WTC11 (cell line): ENCODE measurements around the gene NKX2-1. TPM values are rescaled to one million over a fixed set of nuclear protein-coding genes. Genes with fewer than 3 reads are reported as not detected.

Experiments
- ATAC-seq: fragments of 200-7000 bp; cut with Tn5 transposase; 2 replicates; pipeline ENCODE4 v1.10.0; 2021; ENCODE audit warnings: mild to moderate bottlenecking, moderate library complexity
- CTCF ChIA-PET: fragments of 300-600 bp; sonication (Branson Sonifier 250); formaldehyde crosslinking; loops from one replicate; lab custom pipeline; 2021; ENCODE audit warnings: antibody characterized with exemption; lab: Charles Lee
- POLR2A ChIA-PET: fragments of 350-600 bp; sonication (Branson Sonifier 250); formaldehyde crosslinking; loops from one replicate; lab custom pipeline; 2021; ENCODE audit warnings: antibody characterized with exemption; lab: Charles Lee
- DNase-seq: peaks from one replicate; pipeline ENCODE4 v3.0.0; 2021; ENCODE audit warnings: low spot score
- H3K27ac Mint-ChIP-seq: 2 replicates; pipeline ENCODE4 v1.8.0; 2021; ENCODE audit warnings: mixed read lengths
- H3K27me3 Mint-ChIP-seq: 2 replicates; pipeline ENCODE4 v1.8.0; 2021; ENCODE audit warnings: low read depth, mild to moderate bottlenecking, moderate library complexity, mixed read lengths
- H3K36me3 Mint-ChIP-seq: 2 replicates; pipeline ENCODE4 v1.8.0; 2021; ENCODE audit warnings: mixed read lengths
- H3K4me1 Mint-ChIP-seq: 2 replicates; pipeline ENCODE4 v1.8.0; 2022; ENCODE audit warnings: mixed read lengths
- H3K4me3 Mint-ChIP-seq: 2 replicates; pipeline ENCODE4 v1.8.0; 2021; ENCODE audit warnings: mild to moderate bottlenecking, moderate library complexity, mixed read lengths
- H3K9me3 Mint-ChIP-seq: 2 replicates; pipeline ENCODE4 v1.8.0; 2021; ENCODE audit warnings: mixed read lengths
- CBFB ChIP-seq: sonication (generic); formaldehyde crosslinking; IDR thresholded peaks from 2 replicates; pipeline ENCODE4 v1.8.1; 2022; ENCODE audit warnings: mild to moderate bottlenecking, low read depth, missing genetic modification reagents
- CREB1 ChIP-seq: sonication (generic); formaldehyde crosslinking; IDR thresholded peaks from 2 replicates; pipeline ENCODE4 v1.8.0; 2023; ENCODE audit warnings: mild to moderate bottlenecking, missing genetic modification reagents
- CREM ChIP-seq: sonication (generic); formaldehyde crosslinking; IDR thresholded peaks from 2 replicates; pipeline ENCODE4 v1.8.1; 2022; ENCODE audit warnings: mild to moderate bottlenecking, missing genetic modification reagents, moderate library complexity
- E2F1 ChIP-seq: sonication (generic); formaldehyde crosslinking; IDR thresholded peaks from 2 replicates; pipeline ENCODE4 v1.8.0; 2022; ENCODE audit warnings: mild to moderate bottlenecking, missing genetic modification reagents
- E2F5 ChIP-seq: sonication (generic); formaldehyde crosslinking; IDR thresholded peaks from 2 replicates; pipeline ENCODE4 v1.8.1; 2022; ENCODE audit warnings: mild to moderate bottlenecking, moderate library complexity, missing genetic modification reagents
- FOXP1 ChIP-seq: sonication (generic); formaldehyde crosslinking; IDR thresholded peaks from 2 replicates; pipeline ENCODE4 v1.8.0; 2022; ENCODE audit warnings: missing genetic modification reagents, mild to moderate bottlenecking, moderate library complexity, borderline replicate concordance
- HMGA2 ChIP-seq: fragments of 250-450 bp; sonication (Bioruptor Pico); IDR thresholded peaks from 2 replicates; pipeline ENCODE4 v1.4.0; 2021; ENCODE audit warnings: mild to moderate bottlenecking, moderate library complexity
- IRF1 ChIP-seq: sonication (generic); formaldehyde crosslinking; IDR thresholded peaks from 2 replicates; pipeline ENCODE4 v1.8.0; 2023; ENCODE audit warnings: missing genetic modification reagents
- IRF2 ChIP-seq: sonication (generic); formaldehyde crosslinking; IDR thresholded peaks from 2 replicates; pipeline ENCODE4 v1.8.0; 2022; ENCODE audit warnings: low read depth, missing genetic modification reagents, borderline replicate concordance
- MAX ChIP-seq: sonication (generic); formaldehyde crosslinking; IDR thresholded peaks from 2 replicates; pipeline ENCODE4 v1.8.0; 2022; ENCODE audit warnings: mild to moderate bottlenecking, missing genetic modification reagents
- MLX ChIP-seq: sonication (generic); formaldehyde crosslinking; IDR thresholded peaks from 2 replicates; pipeline ENCODE4 v1.8.1; 2023; ENCODE audit warnings: mild to moderate bottlenecking, missing genetic modification reagents, moderate library complexity
- PREB ChIP-seq: sonication (generic); formaldehyde crosslinking; IDR thresholded peaks from 2 replicates; pipeline ENCODE4 v1.8.1; 2022; ENCODE audit warnings: mild to moderate bottlenecking, missing genetic modification reagents, moderate library complexity, borderline replicate concordance
- PRRX2 ChIP-seq: fragments of 250-450 bp; sonication (Bioruptor Pico); IDR thresholded peaks from 2 replicates; pipeline ENCODE4 v1.8.0; 2021; ENCODE audit warnings: mild to moderate bottlenecking
- RELA ChIP-seq: sonication (generic); formaldehyde crosslinking; IDR thresholded peaks from 2 replicates; pipeline ENCODE4 v1.8.1; 2022; ENCODE audit warnings: missing genetic modification reagents, mild to moderate bottlenecking, borderline replicate concordance
- SMAD3 ChIP-seq: sonication (generic); formaldehyde crosslinking; IDR thresholded peaks from 2 replicates; pipeline ENCODE4 v1.8.0; 2022; ENCODE audit warnings: missing genetic modification reagents, mild to moderate bottlenecking, borderline replicate concordance
- USF2 ChIP-seq: sonication (generic); formaldehyde crosslinking; IDR thresholded peaks from 2 replicates; pipeline ENCODE4 v1.8.1; 2023; ENCODE audit warnings: mild to moderate bottlenecking, missing genetic modification reagents, moderate library complexity
- ZBTB21 ChIP-seq: sonication (generic); formaldehyde crosslinking; IDR thresholded peaks from 2 replicates; pipeline ENCODE4 v1.8.1; 2023; ENCODE audit warnings: mild to moderate bottlenecking, missing genetic modification reagents, borderline replicate concordance
- ZNF121 ChIP-seq: sonication (generic); formaldehyde crosslinking; IDR thresholded peaks from 2 replicates; pipeline ENCODE4 v1.8.0; 2023; ENCODE audit warnings: missing genetic modification reagents
- ZNF138 ChIP-seq: sonication (generic); formaldehyde crosslinking; conservative IDR thresholded peaks from 2 replicates; pipeline ENCODE4 v1.8.1; 2022; ENCODE audit warnings: mild to moderate bottlenecking, moderate library complexity, missing genetic modification reagents
- total RNA-seq: library from RNA; stranded (reverse); gene quantifications from 3 replicates; pipeline ENCODE4 v1.2.3, GENCODE V29; 2021

Gene NKX2-1
- total RNA-seq, 1 experiment from 2014 or later, result not detected

- TF ChIP-seq MAX (CRISPR knock-in tag) (no peak), FOXP1 (CRISPR knock-in tag) (no peak), IRF2 (CRISPR knock-in tag) (no peak), MLX (CRISPR knock-in tag) (no peak), IRF1 (CRISPR knock-in tag) (no peak), E2F5 (CRISPR knock-in tag) (no peak)
Measured at GRCh38 chr14:36493761-36494160, 26.3 kb downstream of the NKX2-1 start (continued).

GRCh38 chr14:36485773-36486172 is 34.3 kb downstream of the NKX2-1 start:
- Mint-ChIP-seq H3K36me3 (no peaks in the 10 kb centered on the region), H3K4me3 (no peak overlapping the region), H3K27ac (no peak overlapping the region), H3K4me1 (no peaks in the 10 kb centered on the region), H3K27me3 (peaks cover 36% of the 10 kb centered on the region), H3K9me3 (no peaks in the 10 kb centered on the region)
- TF ChIP-seq ZNF138 (no peak), RELA (CRISPR knock-in tag) (no peak), MLX (CRISPR knock-in tag) (no peak), ZNF121 (no peak), ZBTB21 (no peak)
- no peak for DNase-seq
- ChIA-PET CTCF (interaction anchor here (1.0 to 1.2 kb wide), 2 partner anchors 68 to 416 kb away, joined by 5 to 7 read pairs; no protein-coding TSS in a partner anchor), POLR2A (no interaction called here)
- ATAC-seq, result no peak

- H3K4me3 Mint-ChIP-seq, result no peak overlapping the region
- TF ChIP-seq MAX (CRISPR knock-in tag) (no peak), PREB (CRISPR knock-in tag) (no peak)
- ChIA-PET POLR2A (no interaction called here), CTCF (interaction anchor here (0.6 kb wide), 1 partner anchor 696 kb away, joined by 3 read pairs; no protein-coding TSS in a partner anchor)
- H3K27ac Mint-ChIP-seq, result no peak overlapping the region
- H3K36me3 Mint-ChIP-seq, result no peaks in the 10 kb centered on the region
- ATAC-seq (no peak), DNase-seq (no peak)
- no peaks in the 10 kb centered on the region for H3K4me1 Mint-ChIP-seq
- no peaks in the 10 kb centered on the region for H3K9me3 Mint-ChIP-seq
- H3K27me3 Mint-ChIP-seq, result peaks cover 24% of the 10 kb centered on the region
Measured at GRCh38 chr14:36479344-36479743, 40.7 kb downstream of the NKX2-1 start.

GRCh38 chr14:36478782-36479181 is 41.2 kb downstream of the NKX2-1 start:
- TF ChIP-seq PRRX2 (CRISPR knock-in tag), result no peak
- no peak for TF ChIP-seq CREM (CRISPR knock-in tag)
- no peak for TF ChIP-seq E2F1 (CRISPR knock-in tag)
- TF ChIP-seq CBFB (CRISPR knock-in tag), result no peak
- TF ChIP-seq USF2, result no peak
- no peak for TF ChIP-seq FOXP1 (CRISPR knock-in tag)
- TF ChIP-seq CREB1 (CRISPR knock-in tag), result no peak
- no peak for TF ChIP-seq HMGA2
- TF ChIP-seq SMAD3 (CRISPR knock-in tag), result no peak
- ATAC-seq, result no peak
- H3K4me3 Mint-ChIP-seq, result no peak overlapping the region
- no peaks in the 10 kb centered on the region for H3K4me1 Mint-ChIP-seq
- POLR2A ChIA-PET, result no interaction called here
- peaks cover 24% of the 10 kb centered on the region for H3K27me3 Mint-ChIP-seq
- no peak for DNase-seq
- no peaks in the 10 kb centered on the region for H3K9me3 Mint-ChIP-seq
- CTCF ChIA-PET, result interaction anchor here (0.6 kb wide), 1 partner anchor 697 kb away, joined by 3 read pairs; no protein-coding TSS in a partner anchor
- H3K36me3 Mint-ChIP-seq, result no peaks in the 10 kb centered on the region
- H3K27ac Mint-ChIP-seq, result no peak overlapping the region
